Amniotic stem cell (primary cell): ENCODE measurements around the gene GPR183.
"Not testable (repeated sequence)": the region's sequence is repeated elsewhere in the genome, so short reads cannot be mapped to it uniquely, and the experiment has no call there.

Experiments used
- DNase-seq: peaks from one replicate; lab custom pipeline; 2025; lab: John Stamatoyannopoulos, UW

GPR183 gene

DNA sequence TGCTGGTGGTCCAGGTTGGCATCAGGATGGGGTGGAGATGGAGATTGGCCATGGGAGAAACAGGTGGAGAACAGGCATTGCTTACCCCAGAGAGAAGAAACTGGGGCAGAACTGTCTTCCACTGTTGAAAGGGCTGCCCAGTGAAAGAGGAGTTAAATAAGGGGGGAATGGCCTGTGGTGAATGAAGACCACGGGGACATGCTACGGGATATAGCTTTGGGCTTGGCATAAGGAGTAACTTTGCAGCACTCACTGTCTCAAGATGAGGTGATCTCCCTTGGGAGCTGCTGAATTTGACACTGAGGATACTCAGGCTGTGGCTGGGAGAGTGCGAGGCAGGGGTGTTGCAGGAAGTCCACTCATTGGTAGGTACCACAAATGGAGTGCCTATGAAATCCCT, 38.4 kb downstream of the GPR183 start:
- no peak for DNase-seq

DNA sequence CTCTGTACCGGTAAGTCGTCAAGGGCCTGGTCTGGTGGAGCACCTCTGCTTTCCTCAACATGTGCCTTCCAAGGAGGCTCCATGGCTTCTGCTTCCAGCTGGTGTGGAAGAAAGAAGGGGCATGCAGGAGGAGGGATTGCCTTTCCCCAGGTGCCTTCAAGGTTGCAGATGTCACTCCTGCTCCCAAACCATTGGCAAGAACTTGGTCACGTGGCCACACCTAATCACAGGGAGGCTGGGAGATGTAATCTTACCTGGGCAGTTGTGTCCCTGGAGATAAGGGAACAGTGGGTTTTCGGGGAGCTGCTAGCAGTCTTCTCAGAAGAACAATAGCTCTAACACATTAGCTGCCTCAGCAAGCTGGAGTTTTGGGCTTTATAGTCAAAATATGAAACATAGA, 39.3 kb downstream of the GPR183 start:
- no peak for DNase-seq

DNA sequence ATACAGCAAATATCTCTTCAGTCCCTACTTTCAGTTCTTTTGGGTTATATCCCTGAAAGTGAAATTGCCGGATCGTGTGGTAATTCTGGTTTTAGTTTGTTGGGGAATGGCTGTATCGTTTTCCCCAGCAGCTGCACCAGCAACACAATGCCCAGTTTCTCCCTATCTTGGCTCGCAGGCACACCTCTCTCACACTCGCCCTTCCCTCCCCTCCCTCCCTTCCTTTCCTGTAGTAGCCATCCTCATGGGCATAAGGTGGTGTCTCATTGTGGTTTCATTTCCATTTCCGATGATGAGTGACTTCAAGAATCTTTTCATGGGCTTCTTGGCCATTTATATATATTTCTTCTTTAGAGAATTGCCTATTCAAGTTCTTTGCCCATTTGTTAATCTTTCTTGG, 40.4 kb downstream of the GPR183 start:
- no peak for DNase-seq

DNA sequence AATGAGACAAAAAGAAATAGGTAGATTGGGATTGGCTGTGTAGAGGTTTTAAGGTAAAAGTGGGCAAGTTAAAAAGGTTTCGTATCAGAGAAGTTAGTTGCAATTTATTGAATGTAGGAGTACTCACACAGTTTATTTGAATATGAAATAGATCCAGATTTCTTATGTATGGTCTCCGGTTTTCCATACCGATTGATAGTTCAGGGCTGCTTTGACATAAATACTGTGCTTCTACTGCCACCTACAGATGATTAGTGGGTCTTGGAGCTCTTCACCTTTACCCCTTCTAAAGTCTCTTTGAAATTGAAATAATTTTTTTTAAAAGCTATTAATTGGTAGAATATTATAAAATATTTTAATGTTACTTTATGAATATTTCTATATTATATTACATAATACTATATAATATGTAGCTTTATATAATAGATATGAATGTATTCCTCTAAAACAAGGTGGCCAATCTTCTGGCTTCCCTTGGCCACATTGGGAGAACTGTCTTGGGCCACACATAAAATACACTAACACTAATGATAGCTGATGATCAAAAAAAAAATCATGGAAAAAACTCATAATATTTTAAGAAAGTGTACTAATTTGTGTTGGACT, 41.3 kb downstream of the GPR183 start:
- DNase-seq = peak; percentile 48

DNA sequence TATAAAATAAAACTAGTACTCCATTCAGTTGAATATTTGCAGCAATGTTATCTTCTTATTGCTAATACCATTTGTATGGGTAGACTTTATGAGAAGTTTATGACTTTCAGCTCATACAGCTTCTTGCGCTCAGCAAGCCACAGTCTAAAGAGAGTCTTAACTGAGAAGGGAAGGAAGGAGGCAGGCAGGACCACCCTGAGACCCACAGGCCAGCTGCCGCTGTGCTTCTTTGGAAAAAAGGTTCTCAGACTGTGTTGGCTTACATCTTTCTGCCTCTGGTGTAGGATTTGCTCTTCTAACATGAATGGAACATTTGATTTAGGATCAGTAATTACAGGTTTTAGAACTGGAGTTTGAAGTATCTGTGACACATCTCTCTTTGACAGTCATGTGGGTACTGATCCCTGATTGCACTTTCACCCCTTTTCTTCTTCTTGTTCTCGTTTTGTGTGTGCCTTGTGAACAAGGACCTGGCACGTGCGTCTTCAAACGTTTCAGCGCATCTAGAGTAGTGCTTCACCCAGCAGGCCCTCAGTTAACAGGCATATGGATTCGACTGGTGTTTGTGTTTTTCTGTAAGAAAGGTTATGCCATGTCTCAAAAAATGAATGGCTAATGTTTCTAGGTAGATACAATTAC, 41.9 kb downstream of the GPR183 start:
- no peak for DNase-seq

DNA sequence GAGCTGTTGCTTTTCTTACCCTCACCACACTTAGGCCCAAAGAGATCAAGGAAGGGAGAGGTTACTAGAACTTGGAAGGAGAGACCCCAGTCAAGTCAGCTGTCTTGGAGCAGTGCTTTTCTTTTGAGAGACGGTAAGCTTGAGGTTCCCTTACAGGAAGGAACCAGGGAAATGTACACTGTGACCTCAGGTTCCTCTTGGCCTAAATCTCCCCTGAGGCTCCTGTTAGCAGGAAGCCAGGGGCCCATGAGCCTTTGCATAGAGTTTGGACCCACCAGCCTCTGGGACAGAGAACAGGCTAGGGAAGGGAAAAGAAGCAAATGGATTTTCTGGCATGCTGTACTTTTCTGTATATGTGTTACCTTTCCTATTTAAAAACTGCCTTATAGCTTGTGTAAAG, 43.1 kb downstream of the GPR183 start:
- DNase-seq = no peak

DNA sequence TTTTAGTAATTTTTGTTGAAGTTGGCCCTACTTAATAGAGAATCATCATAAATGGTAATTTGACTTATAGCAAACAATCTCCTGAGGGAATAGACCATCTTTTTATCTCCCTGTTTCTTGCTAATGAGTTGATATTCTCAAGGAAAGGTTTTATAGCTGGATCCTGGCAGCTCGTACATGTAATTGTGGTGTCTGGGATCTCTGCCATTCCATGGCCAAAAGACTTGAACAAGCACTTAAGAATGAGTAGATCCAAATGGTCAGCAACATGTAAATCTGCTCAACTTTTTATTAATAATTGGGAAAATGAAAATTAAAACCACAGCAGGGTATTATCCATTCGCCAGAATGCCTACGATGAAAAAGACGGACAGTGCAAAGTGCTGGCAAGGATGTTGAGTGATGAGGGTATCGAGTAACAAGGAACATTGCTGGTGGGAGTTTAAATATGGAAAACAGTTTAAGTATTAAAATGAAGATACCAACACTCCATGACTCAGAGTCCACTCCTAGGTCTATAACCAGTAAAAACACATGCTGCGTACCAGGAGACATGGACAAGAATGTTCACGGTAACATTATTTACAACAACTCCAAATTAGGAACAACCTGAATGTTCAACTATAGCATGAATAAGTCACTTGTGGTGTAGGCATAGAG, 43.9 kb downstream of the GPR183 start:
- DNase-seq = no peak

DNA sequence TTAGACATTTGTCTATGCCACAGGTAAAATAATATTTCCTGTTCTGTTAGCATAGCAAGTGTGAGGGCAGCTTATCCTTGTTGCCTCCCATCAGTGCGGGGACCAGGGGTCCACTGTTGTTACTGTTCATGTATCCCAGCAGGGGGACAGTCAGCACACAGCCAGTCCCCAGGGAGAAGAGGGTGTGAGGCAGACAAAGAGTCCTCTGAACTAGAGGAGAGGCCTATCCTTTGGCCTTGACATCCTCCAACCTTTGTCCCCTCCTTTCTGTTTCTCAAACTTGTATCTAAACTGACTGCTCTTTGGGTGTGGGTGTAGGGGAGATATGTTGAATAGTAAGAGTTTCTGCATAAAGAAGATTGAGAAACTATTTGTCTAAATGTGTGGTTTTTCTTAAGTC, 46.1 kb downstream of the GPR183 start:
- DNase-seq = no peak

DNA sequence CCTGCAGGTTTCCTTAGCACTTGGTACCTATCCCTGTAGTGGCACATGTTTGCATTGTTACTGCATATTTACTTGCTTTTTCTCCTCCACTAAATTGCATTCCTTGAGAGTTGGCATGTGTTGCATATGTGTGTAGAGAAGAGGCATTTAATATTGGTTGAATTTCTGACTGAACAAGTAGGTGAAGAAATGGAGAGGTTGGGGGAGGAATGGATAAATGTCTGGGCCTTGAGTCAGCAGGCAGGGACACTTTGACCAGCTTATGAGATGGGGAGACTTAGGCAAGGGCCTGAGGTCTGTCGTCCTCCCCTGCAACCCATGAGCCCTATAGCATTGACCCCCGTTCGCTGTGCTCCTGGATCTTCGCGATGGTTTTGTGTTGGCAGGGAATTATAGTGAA, 47.0 kb downstream of the GPR183 start:
- no peak for DNase-seq

DNA sequence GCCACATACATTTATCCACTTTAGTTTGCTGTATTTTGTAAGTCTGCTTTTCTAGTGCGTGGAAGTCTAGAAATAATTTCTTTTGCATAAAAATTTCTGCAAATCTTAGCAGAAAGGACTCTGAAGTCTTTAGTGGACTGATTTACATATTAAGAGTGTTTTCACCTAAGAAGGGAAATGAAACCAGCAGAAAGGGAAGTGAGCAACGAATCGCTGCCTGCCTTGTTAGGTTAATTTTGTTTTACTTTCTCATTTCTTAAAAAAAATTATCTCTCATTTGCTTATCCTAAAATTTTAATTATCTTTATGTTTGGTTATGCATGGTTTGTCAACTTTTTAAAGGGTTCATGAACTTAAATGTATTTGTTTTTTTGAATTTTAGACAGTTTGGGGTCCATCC, 48.3 kb downstream of the GPR183 start:
- DNase-seq = no peak

DNA sequence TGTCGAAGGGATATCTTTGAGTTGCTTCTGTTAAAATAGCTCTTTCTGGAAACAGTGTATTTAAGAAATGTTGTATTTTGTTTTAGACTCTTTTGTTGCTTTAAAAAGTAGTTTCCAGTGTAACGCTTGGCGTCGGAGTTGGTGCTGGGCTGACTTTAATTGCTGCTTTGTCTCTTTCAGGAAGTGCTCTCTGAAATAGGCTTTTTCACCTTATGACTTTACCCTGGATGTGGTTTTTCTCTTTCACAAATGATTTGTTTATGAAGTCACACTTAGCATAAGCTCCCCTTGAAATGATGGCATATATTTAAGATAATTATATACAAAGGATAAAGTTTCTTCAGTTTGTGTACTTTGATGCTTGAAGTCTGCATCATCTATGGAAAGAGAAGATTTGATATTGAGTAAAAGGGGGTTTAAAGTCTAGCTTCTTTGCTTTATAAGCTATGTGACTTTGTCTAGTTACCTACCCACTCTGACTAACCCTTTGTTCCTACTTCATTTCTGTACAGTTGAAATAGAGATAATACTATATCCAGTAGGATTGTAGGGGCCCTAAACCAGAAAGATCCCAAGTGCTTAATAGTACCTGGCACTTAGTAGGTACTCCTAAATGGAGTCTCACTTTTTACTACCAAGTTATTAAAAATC, 48.9 kb downstream of the GPR183 start, which contains the start of gene GPR18:
Gene GPR18, minus strand, starts transcription at position 170 of the 651 bp plus-strand sequence. CDS start 2,507 bp downstream, outside the sequence.
- DNase-seq = no peak

DNA sequence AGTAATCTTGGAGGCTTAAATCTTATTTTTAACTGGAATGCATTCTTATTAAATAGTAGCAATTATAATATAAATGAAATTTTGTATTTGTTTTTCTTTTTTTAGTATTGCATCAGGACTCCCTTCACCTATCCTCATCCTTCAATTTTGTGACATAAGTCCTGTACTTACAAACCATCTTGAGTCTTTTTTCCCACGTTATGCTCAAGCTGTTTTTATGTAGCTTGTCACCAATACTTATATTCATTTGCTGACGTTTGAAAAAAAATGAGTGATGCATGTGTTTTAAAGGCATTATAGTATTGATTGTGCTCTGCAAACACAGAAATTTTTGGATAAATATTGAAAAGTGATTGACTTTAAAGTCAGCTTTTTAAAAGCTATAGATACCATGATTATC, 49.9 kb downstream of the GPR183 start:
- DNase-seq = no peak

DNA sequence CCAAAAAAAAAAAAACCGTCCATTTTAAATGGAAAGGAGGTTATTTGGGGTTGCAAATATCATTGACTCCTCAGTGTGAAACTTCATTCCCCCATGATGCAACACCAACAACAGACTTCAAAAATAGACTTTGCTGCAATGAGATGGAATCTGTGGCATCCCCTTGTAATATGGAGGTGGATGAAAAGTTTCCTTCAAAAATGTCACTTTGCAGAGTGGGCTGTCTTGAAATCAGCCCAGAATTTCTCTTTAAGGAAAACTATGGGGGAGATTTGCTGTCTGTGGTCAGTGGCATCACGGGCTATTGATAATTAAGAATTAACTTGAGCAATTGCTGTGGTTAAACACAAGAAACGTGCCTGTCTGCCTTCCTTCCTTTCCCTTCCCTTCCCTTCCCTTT, 50.5 kb downstream of the GPR183 start:
- no peak for DNase-seq

DNA sequence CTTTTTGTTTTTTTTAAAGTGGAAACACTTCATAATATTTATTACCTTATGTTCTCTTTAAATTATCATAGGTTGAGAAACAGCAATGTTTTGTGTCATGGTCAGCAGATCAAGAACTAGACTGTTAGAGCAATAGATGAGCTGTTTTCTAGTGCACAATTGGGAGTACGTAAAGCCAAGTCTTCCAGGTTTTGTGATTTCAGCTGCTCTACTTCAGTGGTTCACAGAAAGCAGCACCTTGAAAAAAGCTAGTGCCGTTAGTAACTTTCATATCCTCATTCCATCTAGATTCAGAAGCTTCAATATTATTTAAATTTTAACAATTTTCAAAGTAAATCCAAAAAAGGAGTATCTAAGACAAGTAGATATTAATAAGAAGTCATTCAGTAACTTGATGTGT, 50.9 kb downstream of the GPR183 start:
- no peak for DNase-seq

DNA sequence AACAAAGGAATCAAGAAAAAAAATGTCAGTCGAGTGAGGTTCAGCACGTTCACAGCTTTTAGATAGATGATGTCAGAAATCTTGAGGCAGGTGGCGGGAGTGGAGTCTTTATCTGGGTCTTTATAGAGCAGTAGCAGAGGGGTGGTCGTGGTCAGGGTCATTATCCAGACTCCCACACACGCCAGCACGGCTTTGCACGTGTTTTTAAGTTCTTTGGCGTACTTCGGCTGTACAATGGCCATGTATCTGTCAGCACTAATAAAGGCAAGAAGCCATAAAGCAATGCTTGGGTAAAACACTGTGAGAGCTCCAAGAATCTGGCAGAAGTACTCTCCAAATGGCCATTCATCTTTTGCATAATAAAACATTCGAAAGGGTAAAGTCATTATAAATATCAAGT, 51.9 kb downstream of the GPR183 start:
- no peak for DNase-seq

DNA sequence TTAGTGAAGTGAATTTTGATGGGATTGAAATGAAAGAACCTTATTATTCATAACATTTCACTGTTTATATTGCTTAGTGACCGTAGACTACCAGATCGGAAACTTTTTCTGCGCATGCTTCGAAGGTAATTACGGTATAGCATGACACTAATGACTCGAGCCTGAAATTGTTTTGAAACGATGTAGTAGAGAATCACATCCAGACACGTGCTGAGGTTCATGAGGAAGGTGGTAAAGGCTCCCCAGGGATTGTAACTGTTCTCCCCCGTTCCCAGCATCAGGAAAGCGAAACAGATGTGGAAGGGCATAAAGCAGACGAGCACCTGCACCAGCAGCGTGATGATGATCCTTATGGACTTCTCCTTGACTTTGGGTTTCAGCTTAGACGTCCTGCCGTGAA, 52.4 kb downstream of the GPR183 start:
- no peak for DNase-seq

DNA sequence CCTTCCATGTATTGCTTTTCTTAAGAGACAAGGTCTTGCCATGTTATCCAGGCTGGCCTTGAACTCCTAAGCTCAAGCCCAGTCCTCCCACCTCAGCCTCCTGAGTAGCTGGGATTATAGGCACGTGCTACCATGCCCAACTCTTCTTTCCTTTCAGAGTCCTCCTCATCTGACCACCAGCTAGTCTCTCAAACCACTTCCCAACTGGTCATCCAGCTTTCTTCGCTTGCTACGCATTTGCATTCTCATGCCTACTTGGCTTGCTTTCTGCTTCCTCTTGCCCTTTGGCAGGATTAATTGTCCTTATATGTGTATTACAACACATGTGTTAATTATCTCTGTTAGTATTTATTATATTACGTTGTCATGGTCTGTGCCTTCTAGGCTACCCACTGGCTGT, 55.3 kb downstream of the GPR183 start:
- no peak for DNase-seq

DNA sequence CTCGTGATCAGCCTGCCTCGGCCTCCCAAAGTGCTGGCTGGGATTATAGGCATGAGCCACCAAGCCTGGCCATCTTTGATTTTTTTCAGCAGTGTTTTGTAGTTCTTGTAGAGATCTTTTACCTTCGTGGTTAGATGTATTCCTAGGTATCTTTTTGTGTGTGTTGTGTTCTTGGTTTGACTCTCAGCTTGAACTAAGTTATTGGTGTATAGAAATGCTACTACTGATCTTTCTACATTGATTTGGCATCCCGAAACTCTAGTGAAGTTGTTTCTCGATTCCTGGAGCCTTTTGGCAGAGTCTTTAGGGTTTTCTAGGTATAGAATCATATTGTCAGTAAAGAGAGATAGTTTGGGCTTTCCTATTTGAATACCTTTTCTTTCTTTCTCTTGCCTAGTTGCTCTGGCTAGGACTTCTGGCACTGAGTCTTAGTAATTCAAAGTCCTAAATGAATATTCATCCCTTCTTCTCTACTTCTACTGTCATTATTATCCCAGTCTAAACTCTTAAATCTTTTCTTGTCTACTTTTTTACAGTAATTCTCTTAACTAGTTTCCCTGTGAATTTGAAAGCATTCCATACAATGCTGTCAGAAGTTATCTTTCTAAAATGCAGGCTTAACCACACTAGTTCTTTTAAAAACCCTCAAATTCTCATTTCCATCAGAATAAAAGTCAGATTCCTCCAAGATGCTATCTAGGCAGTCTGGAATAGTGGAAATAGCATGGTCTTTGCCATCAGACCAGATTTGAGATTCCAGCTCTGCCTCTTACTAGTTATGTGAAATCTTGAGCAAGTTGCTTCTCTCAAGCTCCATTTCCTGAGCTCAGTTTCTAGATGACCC, 56.0 kb downstream of the GPR183 start:
- DNase-seq = no peak

DNA sequence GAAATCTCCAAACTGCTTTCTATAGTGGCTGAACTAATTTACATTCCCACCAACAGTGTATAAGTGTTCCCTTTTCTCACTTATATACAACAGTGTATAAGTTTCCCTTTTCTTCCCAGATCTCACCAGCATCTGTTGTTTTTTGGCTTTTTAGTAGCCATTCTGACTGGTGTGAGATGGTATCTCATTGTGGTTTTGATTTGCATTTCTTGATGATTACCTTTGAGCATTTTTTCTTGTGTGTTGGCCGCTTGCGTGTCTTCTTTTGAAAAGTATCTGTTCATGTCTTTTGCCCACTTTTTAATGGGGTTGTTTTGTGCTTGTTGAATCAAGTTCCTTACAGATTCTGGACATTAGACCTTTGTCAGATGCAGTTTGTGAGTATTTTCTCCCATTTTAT, 57.6 kb downstream of the GPR183 start:
- DNase-seq = not testable (repeated sequence)

DNA sequence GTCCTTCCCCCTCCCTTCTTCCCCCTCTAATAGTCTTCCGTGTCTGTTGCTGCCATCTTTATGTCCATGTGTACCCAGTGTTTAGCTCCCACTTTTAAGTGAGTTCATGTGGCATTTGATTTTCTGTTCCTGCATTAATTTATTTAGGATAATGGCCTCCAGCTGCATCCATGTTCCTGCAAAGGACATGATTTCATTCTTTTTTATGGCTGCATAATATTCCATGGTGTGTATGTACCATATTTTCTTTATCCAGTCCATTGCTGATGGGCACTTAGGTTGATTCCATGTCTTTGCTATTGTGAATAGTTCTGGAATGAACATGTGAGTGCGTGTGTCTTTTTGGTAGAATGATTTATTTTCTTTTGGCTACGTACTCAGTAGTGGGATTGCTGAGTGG, 58.0 kb downstream of the GPR183 start:
- DNase-seq = not testable (repeated sequence)

DNA sequence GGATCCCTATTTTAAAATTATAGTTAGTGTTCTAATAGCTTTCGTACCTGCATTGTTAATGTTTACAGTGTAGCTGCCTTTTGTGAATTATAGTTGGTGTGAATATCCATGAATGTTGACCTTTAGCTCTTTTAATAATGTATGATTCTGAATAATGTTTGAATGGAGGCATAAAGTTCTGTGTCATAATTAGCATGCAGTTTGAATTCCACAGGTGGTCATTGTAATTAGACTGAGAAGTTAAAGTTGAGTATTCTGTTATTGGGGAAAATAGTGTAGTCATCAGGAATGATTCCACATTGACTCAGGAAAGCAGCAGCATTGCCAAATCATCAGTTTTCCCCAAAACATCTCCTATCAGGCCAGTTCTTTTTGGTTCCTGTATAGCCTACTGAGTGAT, 61.1 kb downstream of the GPR183 start:
- no peak for DNase-seq
